Nucleus accumbens (tissue), 56 donors: ENCODE data around the gene RFPL1.
A peak's percentile ranks its signal among the peaks of the same experiment; 100 is the strongest.
"Not testable (repeated sequence)": the region's sequence is repeated elsewhere in the genome, so short reads cannot be mapped to it uniquely, and the experiment has no call there.

Source experiments
- DNase-seq, 56 donors: peaks; one replicate each; lab custom pipeline; 2025; lab: John Stamatoyannopoulos, UW

Gene RFPL1

GRCh38 chr22:29438283-29438682, at the start of gene RFPL1:
TSS of gene RFPL1 (plus strand) at chr22:29438583.
- not testable (repeated sequence) for DNase-seq

- DNase-seq, result no peak
Measured at GRCh38 chr22:29388759-29389090, 49.7 kb upstream of the RFPL1 start.

- no peak for DNase-seq
Measured at GRCh38 chr22:29390270-29390669, 48.1 kb upstream of the RFPL1 start.

GRCh38 chr22:29391546-29391945, 46.8 kb upstream of the RFPL1 start:
- no peak for DNase-seq

GRCh38 chr22:29393019-29393608, 45.3 kb upstream of the RFPL1 start:
- DNase-seq, result peak in 2 of 56 donors; percentile 16 to 19

- peak in 46 of 56 donors; percentile 4 to 86 (median 38) for DNase-seq
Measured at GRCh38 chr22:29394931-29395581, 43.3 kb upstream of the RFPL1 start.

GRCh38 chr22:29396126-29396525, 42.3 kb upstream of the RFPL1 start:
- no peak for DNase-seq

- no peak for DNase-seq
Measured at GRCh38 chr22:29397791-29398190, 40.6 kb upstream of the RFPL1 start.

GRCh38 chr22:29400576-29400975, 37.8 kb upstream of the RFPL1 start:
- DNase-seq, result no peak

- not testable (repeated sequence) for DNase-seq
Measured at GRCh38 chr22:29401538-29401937, 36.8 kb upstream of the RFPL1 start.

GRCh38 chr22:29408940-29409339, 29.4 kb upstream of the RFPL1 start:
- DNase-seq, result no peak

GRCh38 chr22:29411569-29412211, 26.7 kb upstream of the RFPL1 start:
- not testable (repeated sequence) for DNase-seq

- not testable (repeated sequence) for DNase-seq
Measured at GRCh38 chr22:29412772-29413171, 25.6 kb upstream of the RFPL1 start.

GRCh38 chr22:29414951-29415591, 23.3 kb upstream of the RFPL1 start:
- DNase-seq, result not testable (repeated sequence)

- DNase-seq, result not testable (repeated sequence)
Measured at GRCh38 chr22:29418704-29419103, 19.7 kb upstream of the RFPL1 start.

GRCh38 chr22:29426476-29426875, 11.9 kb upstream of the RFPL1 start:
- DNase-seq, result no peak

GRCh38 chr22:29427176-29427760, 11.1 kb upstream of the RFPL1 start:
- DNase-seq, result no peak

- DNase-seq, result no peak
Measured at GRCh38 chr22:29431986-29432385, 6.4 kb upstream of the RFPL1 start.

GRCh38 chr22:29433856-29434255, 4.5 kb upstream of the RFPL1 start:
- DNase-seq, result no peak

- DNase-seq, result no peak
Measured at GRCh38 chr22:29434288-29434687, 4.1 kb upstream of the RFPL1 start.
